Fibroblast of lung (primary cell): ENCODE data around the gene LARP4B. TPM values are rescaled to one million over a fixed set of nuclear protein-coding genes. Genes with fewer than 3 reads are reported as not detected.

Source experiments
- DNase-seq, 2 donors: peaks; one replicate each; pipeline versions ENCODE4 v3.0.0 to v3.0.0-alpha.2; 2010; ENCODE audit warnings: low read depth in 2 of 2
- H2AFZ ChIP-seq: 2 replicates; pipeline ENCODE4 v1.5.1; 2012; ENCODE audit warnings: low read length, control low read depth, inconsistent platforms
- H3K27ac ChIP-seq: 2 replicates; pipeline ENCODE4 v1.5.1; 2011; ENCODE audit warnings: low read length, control low read depth; ENCODE audit not compliant: insufficient read depth
- H3K27me3 ChIP-seq: 2 replicates; pipeline ENCODE4 v1.5.1; 2011; ENCODE audit warnings: mild to moderate bottlenecking, low read length; ENCODE audit not compliant: control insufficient read depth, insufficient read depth
- H3K36me3 ChIP-seq: 2 replicates; pipeline ENCODE4 v1.5.1; 2011; ENCODE audit warnings: low read length; ENCODE audit not compliant: control insufficient read depth, insufficient read depth
- H3K4me1 ChIP-seq: 2 replicates; pipeline ENCODE4 v1.5.1; 2011; ENCODE audit warnings: low read length; ENCODE audit not compliant: control insufficient read depth, insufficient read depth; ENCODE audit errors: extremely low read depth
- H3K4me2 ChIP-seq: 2 replicates; pipeline ENCODE4 v1.5.1; 2011; ENCODE audit warnings: low read length, control low read depth; ENCODE audit not compliant: insufficient read depth; ENCODE audit errors: extremely low read depth
- H3K4me3 ChIP-seq, 4 experiments: fragments of 200-600 bp in 1 of 4; sonication (generic) in 1 of 4; replicated peaks in 1 of 4; 2 replicates each; pipeline ENCODE4 v1.5.1; 2011 to 2016; ENCODE audit warnings: low read length in 4 of 4, low read depth in 3 of 4, mild to moderate bottlenecking in 3 of 4, control low read depth in 2 of 4, inconsistent platforms in 1 of 4, mixed read lengths in 1 of 4; ENCODE audit not compliant: insufficient read depth in 1 of 4; ENCODE audit errors: control extremely low read depth in 1 of 4
- H3K79me2 ChIP-seq: 2 replicates; pipeline ENCODE4 v1.5.1; 2012; ENCODE audit warnings: mild to moderate bottlenecking, low read length, inconsistent platforms; ENCODE audit not compliant: control insufficient read depth, insufficient read depth
- H3K9ac ChIP-seq: 2 replicates; pipeline ENCODE4 v1.5.1; 2011; ENCODE audit warnings: mild to moderate bottlenecking, low read length, control low read depth; ENCODE audit not compliant: insufficient read depth
- H3K9me3 ChIP-seq: 2 replicates; pipeline ENCODE4 v1.5.1; 2012; ENCODE audit warnings: low read depth, low read length; ENCODE audit not compliant: control insufficient read depth, insufficient read depth
- H4K20me1 ChIP-seq: 2 replicates; pipeline ENCODE4 v1.5.1; 2011; ENCODE audit warnings: low read length; ENCODE audit not compliant: control insufficient read depth, insufficient read depth; ENCODE audit errors: extremely low read depth
- EZH2 ChIP-seq: IDR thresholded peaks from 2 replicates; pipeline ENCODE4 v1.5.1; 2012; ENCODE audit warnings: low read length, control low read depth, mild to moderate bottlenecking; ENCODE audit errors: missing control alignments
- polyA plus RNA-seq, 2 donors: library from polyadenylated mRNA; depleted of rRNA in 1 of 2; stranded (reverse) in 1 of 2; unstranded in 1 of 2; fragments of >200 nt; gene quantifications; 2 replicates each; pipeline ENCODE4 v1.2.1, GENCODE V29; 2011 to 2012; ENCODE audit warnings: missing spikeins in 1 of 2
- total RNA-seq: library from RNA; depleted of rRNA; stranded (reverse); fragments of >200 nt; gene quantifications from 2 replicates; pipeline ENCODE4 v1.2.1, GENCODE V29; 2014
- TF ChIP-seq, protein P1 (sequence below), 2 donors: IDR thresholded peaks in 1 of 2; conservative IDR thresholded peaks in 1 of 2; 1 replicate in 1 of 2; 2 replicates in 1 of 2; pipeline ENCODE4 v1.5.1; 2011 to 2012; ENCODE audit warnings: low read length in 2 of 2, control low read depth in 1 of 2, inconsistent platforms in 1 of 2, low read depth in 1 of 2, mild to moderate bottlenecking in 1 of 2

Gene LARP4B
- total and polyA plus RNA-seq, 2 donors (not counting 1 experiment from before 2014, with no cell fraction given) = 25.4 to 38.6 TPM

DNA sequence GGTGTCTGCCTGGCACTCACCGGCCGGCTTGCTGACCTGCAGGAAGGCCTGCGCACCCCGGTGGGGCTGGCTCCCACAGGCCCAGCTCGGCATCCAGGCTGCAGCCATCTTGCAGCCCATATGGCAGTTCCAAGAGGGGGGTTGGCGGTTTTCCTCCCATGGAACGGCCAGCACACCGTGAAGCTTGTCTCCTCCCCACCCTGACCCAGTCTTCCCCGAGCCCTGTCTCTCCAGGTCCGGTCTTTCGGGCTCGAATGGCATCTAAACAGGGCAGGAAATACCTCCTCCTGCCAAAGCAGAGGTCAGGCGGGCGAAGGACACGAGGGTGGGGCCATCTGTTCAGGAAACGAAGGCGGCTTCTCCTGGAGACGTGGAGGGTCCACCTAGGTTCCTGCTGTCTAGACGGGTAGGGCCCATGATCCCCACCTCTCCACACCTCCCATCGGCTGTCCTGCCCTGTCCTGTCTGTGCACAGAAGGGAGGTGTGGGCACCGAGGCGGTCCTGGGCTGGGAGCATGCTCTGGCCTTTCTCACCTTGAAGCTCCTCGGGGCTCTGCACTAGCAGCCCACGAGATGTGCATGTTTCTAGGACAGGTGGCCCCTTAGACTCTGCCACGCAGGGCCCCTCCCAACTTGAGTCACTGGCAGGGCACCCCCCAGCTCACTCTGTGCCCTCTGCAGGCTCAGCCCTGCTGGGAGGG is 128.3 kb downstream of the LARP4B start:
- Histone ChIP-seq H3K4me3 (no peak overlapping the region), H3K4me2 (no peak overlapping the region), H3K4me1 (no peaks in the 10 kb centered on the region), H3K27ac (no peak overlapping the region), H2AFZ (no peak overlapping the region), H4K20me1 (no peaks in the 10 kb centered on the region), H3K9ac (no peak overlapping the region), H3K79me2 (no peaks in the 10 kb centered on the region), H3K36me3 (peaks cover 12% of the 10 kb centered on the region), H3K9me3 (no peaks in the 10 kb centered on the region), H3K27me3 (no peaks in the 10 kb centered on the region)
- DNase-seq = no peak
- no peak for TF ChIP-seq EZH2
- TF ChIP-seq, protein P1, sequence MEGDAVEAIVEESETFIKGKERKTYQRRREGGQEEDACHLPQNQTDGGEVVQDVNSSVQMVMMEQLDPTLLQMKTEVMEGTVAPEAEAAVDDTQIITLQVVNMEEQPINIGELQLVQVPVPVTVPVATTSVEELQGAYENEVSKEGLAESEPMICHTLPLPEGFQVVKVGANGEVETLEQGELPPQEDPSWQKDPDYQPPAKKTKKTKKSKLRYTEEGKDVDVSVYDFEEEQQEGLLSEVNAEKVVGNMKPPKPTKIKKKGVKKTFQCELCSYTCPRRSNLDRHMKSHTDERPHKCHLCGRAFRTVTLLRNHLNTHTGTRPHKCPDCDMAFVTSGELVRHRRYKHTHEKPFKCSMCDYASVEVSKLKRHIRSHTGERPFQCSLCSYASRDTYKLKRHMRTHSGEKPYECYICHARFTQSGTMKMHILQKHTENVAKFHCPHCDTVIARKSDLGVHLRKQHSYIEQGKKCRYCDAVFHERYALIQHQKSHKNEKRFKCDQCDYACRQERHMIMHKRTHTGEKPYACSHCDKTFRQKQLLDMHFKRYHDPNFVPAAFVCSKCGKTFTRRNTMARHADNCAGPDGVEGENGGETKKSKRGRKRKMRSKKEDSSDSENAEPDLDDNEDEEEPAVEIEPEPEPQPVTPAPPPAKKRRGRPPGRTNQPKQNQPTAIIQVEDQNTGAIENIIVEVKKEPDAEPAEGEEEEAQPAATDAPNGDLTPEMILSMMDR (conservative IDR thresholded peaks at IDR 0.05 in 1 of 2, IDR thresholded peaks at IDR 0.05 in 1 of 2; ENCODE audit: low read depth in 1 of 2, low read length in 2 of 2) = no peak

DNA sequence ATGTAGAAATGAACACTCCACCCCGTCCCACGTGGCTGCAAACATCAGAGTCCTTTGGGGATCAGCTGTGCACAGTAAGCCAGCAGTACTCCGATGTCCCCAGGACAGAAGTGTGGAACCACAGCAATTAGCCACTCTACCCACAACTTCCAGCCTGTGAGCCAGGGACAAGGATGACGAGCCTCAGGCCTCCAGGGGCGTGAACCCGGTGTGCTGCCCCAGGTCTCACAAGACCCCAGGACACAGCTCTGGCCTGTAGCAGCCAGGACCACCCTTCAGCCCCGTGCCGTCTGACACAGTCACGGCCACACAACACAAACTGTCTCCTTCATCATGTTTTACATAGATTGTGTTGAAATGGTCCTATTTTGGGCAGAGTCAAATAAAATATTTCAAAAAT is 129.0 kb downstream of the LARP4B start:
- Histone ChIP-seq H2AFZ (no peak overlapping the region), H4K20me1 (no peaks in the 10 kb centered on the region), H3K9ac (no peak overlapping the region), H3K79me2 (no peaks in the 10 kb centered on the region), H3K4me3 (no peak overlapping the region), H3K27ac (no peak overlapping the region), H3K4me2 (no peak overlapping the region), H3K9me3 (no peaks in the 10 kb centered on the region), H3K4me1 (no peaks in the 10 kb centered on the region), H3K36me3 (peaks cover 7% of the 10 kb centered on the region), H3K27me3 (no peaks in the 10 kb centered on the region)
- no peak for DNase-seq
- TF ChIP-seq, protein P1 (conservative IDR thresholded peaks at IDR 0.05 in 1 of 2, IDR thresholded peaks at IDR 0.05 in 1 of 2; ENCODE audit: low read depth in 1 of 2, low read length in 2 of 2) = no peak
- TF ChIP-seq EZH2 = no peak

DNA sequence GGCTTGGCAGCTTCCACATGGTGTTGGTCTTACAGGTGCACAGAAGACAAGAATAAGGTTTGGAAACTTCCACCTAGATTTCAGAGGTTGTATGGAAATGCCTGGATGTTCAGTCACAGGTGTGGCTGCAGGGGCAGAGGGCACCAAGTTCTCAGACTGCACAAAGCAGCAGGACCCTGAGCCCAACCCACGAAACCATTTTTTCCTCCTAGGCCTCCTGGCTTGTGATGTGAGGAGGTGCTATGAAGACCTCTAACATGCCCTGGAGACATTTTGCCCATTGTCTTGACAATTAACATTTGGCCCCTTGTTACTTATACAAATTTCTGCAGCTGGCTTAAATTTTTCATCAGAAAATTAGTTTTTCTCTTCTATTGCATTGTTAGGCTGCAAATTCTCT is 134.3 kb downstream of the LARP4B start:
- TF ChIP-seq EZH2 = no peak
- TF ChIP-seq, protein P1 (conservative IDR thresholded peaks at IDR 0.05 in 1 of 2, IDR thresholded peaks at IDR 0.05 in 1 of 2; ENCODE audit: low read depth in 1 of 2, low read length in 2 of 2) = no peak
- no peaks in the 10 kb centered on the region for H3K27me3 ChIP-seq
- no peak overlapping the region for H2AFZ ChIP-seq
- no peaks in the 10 kb centered on the region for H3K9me3 ChIP-seq
- no peaks in the 10 kb centered on the region for H3K4me1 ChIP-seq
- no peak overlapping the region for H3K4me3 ChIP-seq
- no peaks in the 10 kb centered on the region for H3K79me2 ChIP-seq
- no peaks in the 10 kb centered on the region for H4K20me1 ChIP-seq
- H3K27ac ChIP-seq = no peak overlapping the region
- H3K36me3 ChIP-seq = no peaks in the 10 kb centered on the region
- no peak overlapping the region for H3K4me2 ChIP-seq
- no peak for DNase-seq
- H3K9ac ChIP-seq = no peak overlapping the region
